ENCODE data around the gene ADAM22.
A peak's percentile ranks its signal among the peaks of the same experiment; 100 is the strongest.
"Not testable (repeated sequence)": the region's sequence is repeated elsewhere in the genome, so short reads cannot be mapped to it uniquely, and the experiment has no call there.

Gene ADAM22

GRCh38 chr7:87934699-87935383 is 790 bp downstream of the ADAM22 start:
- peak overlapping the region; percentile 45 for H3K4me3 ChIP-seq (ENCODE audit: low read length)
- TF ChIP-seq, protein P1, sequence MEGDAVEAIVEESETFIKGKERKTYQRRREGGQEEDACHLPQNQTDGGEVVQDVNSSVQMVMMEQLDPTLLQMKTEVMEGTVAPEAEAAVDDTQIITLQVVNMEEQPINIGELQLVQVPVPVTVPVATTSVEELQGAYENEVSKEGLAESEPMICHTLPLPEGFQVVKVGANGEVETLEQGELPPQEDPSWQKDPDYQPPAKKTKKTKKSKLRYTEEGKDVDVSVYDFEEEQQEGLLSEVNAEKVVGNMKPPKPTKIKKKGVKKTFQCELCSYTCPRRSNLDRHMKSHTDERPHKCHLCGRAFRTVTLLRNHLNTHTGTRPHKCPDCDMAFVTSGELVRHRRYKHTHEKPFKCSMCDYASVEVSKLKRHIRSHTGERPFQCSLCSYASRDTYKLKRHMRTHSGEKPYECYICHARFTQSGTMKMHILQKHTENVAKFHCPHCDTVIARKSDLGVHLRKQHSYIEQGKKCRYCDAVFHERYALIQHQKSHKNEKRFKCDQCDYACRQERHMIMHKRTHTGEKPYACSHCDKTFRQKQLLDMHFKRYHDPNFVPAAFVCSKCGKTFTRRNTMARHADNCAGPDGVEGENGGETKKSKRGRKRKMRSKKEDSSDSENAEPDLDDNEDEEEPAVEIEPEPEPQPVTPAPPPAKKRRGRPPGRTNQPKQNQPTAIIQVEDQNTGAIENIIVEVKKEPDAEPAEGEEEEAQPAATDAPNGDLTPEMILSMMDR (IDR thresholded peaks at IDR 0.05; ENCODE audit: insufficient read depth, low read depth, low read length, missing control alignments): no peak
- no peak for DNase-seq (ENCODE audit: low read depth)

DNA sequence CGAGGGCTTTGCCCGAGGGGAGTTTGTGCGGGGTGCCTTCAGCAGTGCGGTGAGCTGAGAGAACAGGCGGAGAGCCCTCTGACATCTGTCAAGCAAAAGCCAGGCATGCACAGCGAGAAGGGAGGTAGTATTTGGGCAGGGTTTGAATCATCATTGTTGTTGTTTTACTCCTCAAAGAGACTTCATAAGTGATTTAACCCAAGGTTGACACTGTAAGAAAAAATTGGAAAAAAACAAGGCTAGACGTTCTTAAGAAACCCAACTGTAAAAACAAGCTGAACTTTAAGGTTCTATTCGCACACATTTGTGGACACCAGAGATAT is 1.3 kb downstream of the ADAM22 start:
- no peak overlapping the region for H3K4me3 ChIP-seq (ENCODE audit: low read length)
- TF ChIP-seq, protein P1 (IDR thresholded peaks at IDR 0.05; ENCODE audit: insufficient read depth, low read depth, low read length, missing control alignments): no peak
- no peak for DNase-seq (ENCODE audit: low read depth)

DNA sequence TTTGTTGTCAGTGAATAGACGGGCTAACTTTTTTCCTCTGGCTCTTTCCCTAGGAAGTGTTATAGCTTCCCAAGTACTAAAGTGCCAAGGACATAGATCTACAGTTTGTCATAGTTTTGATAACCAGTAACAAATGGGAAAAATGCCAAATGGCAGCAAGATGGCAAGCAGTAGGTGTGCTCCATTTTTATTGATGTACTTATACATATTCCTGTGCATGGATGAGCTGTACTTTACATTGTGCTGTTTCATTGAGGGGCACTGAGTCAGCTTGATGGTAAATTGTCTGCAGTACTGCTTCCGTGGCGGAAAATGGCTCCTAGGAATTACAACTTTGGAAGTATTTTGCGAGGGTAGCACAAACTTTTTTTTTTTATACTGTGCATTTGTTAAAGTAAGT is 7.1 kb downstream of the ADAM22 start:
- TF ChIP-seq, protein P1 (IDR thresholded peaks at IDR 0.05; ENCODE audit: insufficient read depth, low read depth, low read length, missing control alignments): no peak
- no peak for DNase-seq (ENCODE audit: low read depth)
- H3K4me3 ChIP-seq (ENCODE audit: low read length): no peak overlapping the region

DNA sequence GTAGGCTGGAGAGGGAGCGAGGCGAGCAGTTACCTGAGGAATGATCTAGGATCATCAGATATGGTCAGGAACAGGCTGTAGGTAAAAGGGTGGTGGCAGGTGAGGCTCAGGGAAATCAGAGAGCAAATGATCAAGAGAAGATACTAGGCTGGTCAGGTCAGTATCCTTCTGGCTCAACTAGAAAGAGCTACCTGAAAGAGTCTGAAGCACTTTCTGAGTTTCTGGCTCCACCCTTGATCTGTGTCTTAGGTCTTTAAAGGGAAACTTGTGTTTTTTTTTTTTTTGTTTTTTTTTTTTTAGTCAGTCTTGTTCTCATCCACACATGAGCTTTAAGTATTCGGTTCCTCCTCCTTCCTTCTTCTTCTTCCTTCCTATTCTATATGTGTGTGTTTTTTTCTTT is 10.5 kb downstream of the ADAM22 start:
- no peak overlapping the region for H3K4me3 ChIP-seq (ENCODE audit: low read length)
- no peak for DNase-seq (ENCODE audit: low read depth)
- TF ChIP-seq, protein P1 (IDR thresholded peaks at IDR 0.05; ENCODE audit: insufficient read depth, low read depth, low read length, missing control alignments): no peak

- DNase-seq (ENCODE audit: low read depth); H3K4me3 ChIP-seq (ENCODE audit: low read length): not testable (repeated sequence)
Measured at GRCh38 chr7:87945926-87946325, 11.9 kb downstream of the ADAM22 start.

DNA sequence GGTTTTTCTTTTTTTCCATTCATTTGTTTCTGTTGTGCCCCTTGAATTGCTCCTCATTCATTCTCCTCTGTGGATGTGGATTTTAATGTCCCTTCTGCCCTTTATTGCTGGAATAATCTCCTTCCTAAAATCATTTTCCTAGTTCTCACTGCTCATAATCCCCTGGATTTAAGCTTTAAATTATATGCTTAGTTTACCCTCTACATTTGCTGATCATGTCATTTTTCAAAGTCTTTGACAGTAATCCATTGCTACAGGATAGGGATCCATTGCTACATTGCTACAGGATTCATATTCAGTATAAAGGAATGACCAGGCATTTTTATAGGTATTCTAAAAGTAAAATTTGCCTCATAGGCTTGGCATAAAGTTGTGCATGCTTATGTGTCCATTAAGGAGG is 14.3 kb downstream of the ADAM22 start:
- no peak overlapping the region for H3K4me3 ChIP-seq (ENCODE audit: low read length)
- no peak for DNase-seq (ENCODE audit: low read depth)
- TF ChIP-seq, protein P1 (IDR thresholded peaks at IDR 0.05; ENCODE audit: insufficient read depth, low read depth, low read length, missing control alignments): no peak

GRCh38 chr7:87959336-87959735 is 25.3 kb downstream of the ADAM22 start:
- H3K4me3 ChIP-seq (ENCODE audit: low read length): no peak overlapping the region
- TF ChIP-seq, protein P1 (IDR thresholded peaks at IDR 0.05; ENCODE audit: insufficient read depth, low read depth, low read length, missing control alignments): no peak
- no peak for DNase-seq (ENCODE audit: low read depth)
